ENCODE data around the gene CYTH2.

Gene CYTH2

GRCh38 chr19:48424694-48425219 is 44.4 kb upstream of the CYTH2 start:
- TF ChIP-seq CSDC2 (CRISPR knock-in tag; IDR thresholded peaks at IDR 0.05) = no peak
- no peak for TF ChIP-seq ZFP30 (CRISPR knock-in tag; IDR thresholded peaks at IDR 0.05)
- no peak for TF ChIP-seq ESRRG (CRISPR knock-in tag; IDR thresholded peaks at IDR 0.05)
- TF ChIP-seq OSR1 (CRISPR knock-in tag; IDR thresholded peaks at IDR 0.05) = no peak
- no peak for TF ChIP-seq GLIS3 (CRISPR knock-in tag; IDR thresholded peaks at IDR 0.05)
- TF ChIP-seq PATZ1 (CRISPR knock-in tag; IDR thresholded peaks at IDR 0.05; ENCODE audit: borderline replicate concordance) = 0 out of 2 replicates have a peak, but pooled peaks have one; percentile 56
- ATAC-seq = peak; percentile 93

- no peak for ATAC-seq
- TF ChIP-seq TSHZ2 (CRISPR knock-in tag; IDR thresholded peaks at IDR 0.05) = no peak
- TF ChIP-seq TOX (CRISPR knock-in tag; IDR thresholded peaks at IDR 0.05; ENCODE audit: borderline replicate concordance) = no peak
- TF ChIP-seq ISL1 (CRISPR knock-in tag; IDR thresholded peaks at IDR 0.05) = no peak
- no peak for TF ChIP-seq RARB (CRISPR knock-in tag; IDR thresholded peaks at IDR 0.05)
Observed at GRCh38 chr19:48428670-48429069, 40.5 kb upstream of the CYTH2 start.

GRCh38 chr19:48433337-48433736 is 35.8 kb upstream of the CYTH2 start:
- ATAC-seq = no peak
- no peak for TF ChIP-seq CREB5 (CRISPR knock-in tag; IDR thresholded peaks at IDR 0.05; ENCODE audit: low read depth)
- no peak for TF ChIP-seq POU6F1 (CRISPR knock-in tag; IDR thresholded peaks at IDR 0.05; ENCODE audit: borderline replicate concordance, low read depth)

- TF ChIP-seq TSHZ2 (CRISPR knock-in tag; IDR thresholded peaks at IDR 0.05) = no peak
- no peak for TF ChIP-seq BACH2 (CRISPR knock-in tag; IDR thresholded peaks at IDR 0.05; ENCODE audit: borderline replicate concordance)
- TF ChIP-seq ZNF565 (CRISPR knock-in tag; conservative IDR thresholded peaks at IDR 0.05; ENCODE audit: low read depth) = no peak
- no peak for TF ChIP-seq GLIS3 (CRISPR knock-in tag; IDR thresholded peaks at IDR 0.05)
- TF ChIP-seq POU6F1 (CRISPR knock-in tag; IDR thresholded peaks at IDR 0.05; ENCODE audit: borderline replicate concordance, low read depth) = no peak
- TF ChIP-seq CSDC2 (CRISPR knock-in tag; IDR thresholded peaks at IDR 0.05) = no peak
- no peak for TF ChIP-seq RARB (CRISPR knock-in tag; IDR thresholded peaks at IDR 0.05)
- ATAC-seq = no peak
Observed at GRCh38 chr19:48436586-48436985, 32.6 kb upstream of the CYTH2 start.
